NB4 (cell line): Measurements from ENCODE around the gene MAPK11.
A peak's percentile ranks its signal among the peaks of the same experiment; 100 is the strongest.

Experiments used
- DNase-seq: peaks from one replicate; pipeline ENCODE4 v3.0.0; 2010; ENCODE audit warnings: low read depth
- H3K4me3 ChIP-seq: one replicate; pipeline ENCODE4 v1.5.1; 2011; ENCODE audit warnings: mild to moderate bottlenecking, low read depth, low read length, moderate library complexity
- CTCF ChIP-seq: IDR thresholded peaks from one replicate; pipeline ENCODE4 v1.5.1; 2012; ENCODE audit warnings: low read depth, low read length
- MAX ChIP-seq: IDR thresholded peaks from 2 replicates; pipeline ENCODE4 v1.6.1; 2011; ENCODE audit warnings: low read depth, low read length
- MYC ChIP-seq: IDR thresholded peaks from 2 replicates; pipeline ENCODE4 v1.6.1; 2011; ENCODE audit warnings: low read depth, low read length
- POLR2A ChIP-seq: IDR thresholded peaks from 2 replicates; pipeline ENCODE4 v1.6.1; 2011; ENCODE audit warnings: mild to moderate bottlenecking; ENCODE audit not compliant: insufficient read length; ENCODE audit errors: extremely low read depth

MAPK11 gene

DNA sequence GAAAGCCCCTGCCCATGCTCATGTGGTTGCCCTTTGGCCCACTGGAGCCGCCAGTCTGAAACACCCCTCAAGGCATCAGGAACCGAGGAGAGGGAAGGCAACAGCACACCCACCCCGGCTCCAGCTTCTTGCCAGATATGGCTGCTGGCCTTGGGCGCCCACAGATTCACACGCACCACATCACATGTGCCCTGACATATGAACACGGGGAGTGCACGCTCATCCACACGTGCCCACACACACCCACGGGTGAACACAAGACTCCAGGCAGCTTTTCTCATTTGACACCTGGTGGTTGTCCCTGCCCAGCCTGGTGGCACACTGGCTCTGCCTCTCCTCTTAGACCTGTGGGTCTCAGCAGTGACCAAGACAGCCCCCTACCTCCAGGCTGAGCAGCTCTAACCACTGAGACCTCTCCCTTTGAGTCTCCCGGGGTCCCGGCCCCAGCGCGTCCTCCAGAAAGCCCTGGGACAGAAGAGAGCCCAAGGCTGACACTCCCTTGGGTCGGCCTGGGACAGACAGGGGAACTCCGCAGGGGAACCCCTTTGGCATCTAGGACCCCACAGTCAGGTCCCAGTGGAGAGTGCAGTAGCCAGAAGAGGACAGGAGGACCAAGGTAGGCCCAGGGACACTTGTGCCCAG is 6.0 kb downstream of the MAPK11 start:
- no peak for DNase-seq
- H3K4me3 ChIP-seq, result no peak overlapping the region
- no peak for TF ChIP-seq MYC
- no peak for TF ChIP-seq MAX
- TF ChIP-seq POLR2A, result no peak
- TF ChIP-seq CTCF, result no peak

- DNase-seq, result no peak
- no peak overlapping the region for H3K4me3 ChIP-seq
- TF ChIP-seq CTCF, result no peak
- TF ChIP-seq MAX, result no peak
- no peak for TF ChIP-seq MYC
- TF ChIP-seq POLR2A, result no peak
Measured at GRCh38 chr22:50262973-50263617, 7.1 kb downstream of the MAPK11 start.

- DNase-seq, result peak; percentile 57
- no peak overlapping the region for H3K4me3 ChIP-seq
- TF ChIP-seq MAX (no peak), POLR2A (no peak), CTCF (no peak), MYC (no peak)
Measured at GRCh38 chr22:50262460-50262911, 7.7 kb downstream of the MAPK11 start.

- peak; percentile 79 for DNase-seq
- no peak for TF ChIP-seq POLR2A
- peak within 1 kb of the TSS; percentile 57 for H3K4me3 ChIP-seq
Measured at GRCh38 chr22:50261615-50262459, 8.3 kb downstream of the MAPK11 start, which contains the start of gene MAPK12. Gene MAPK12, minus strand, starts transcription at chr22:50261683. Its CDS starts 174 bp downstream, at chr22:50261509.

GRCh38 chr22:50260801-50261614 is 9.2 kb downstream of the MAPK11 start:
- peak; percentile 76 for DNase-seq
- TF ChIP-seq CTCF (no peak), MYC (peak; percentile 64; the same call in 1 of the 2 replicates), MAX (peak; percentile 70)
- peak overlapping the region; percentile 57 for H3K4me3 ChIP-seq
